ENCODE results near the gene PLK3.

GRCh38 chr1:44805311-44806024 lies 5.3 kb downstream of the PLK3 start:
- TF ChIP-seq CTCF (conservative IDR thresholded peaks at IDR 0.05) (no peak), ZFX (IDR thresholded peaks at IDR 0.05) (no peak)
